ENCODE results near the gene SH3BP2.

- TF ChIP-seq CTCF (IDR thresholded peaks at IDR 0.05) (no peak), POLR2A (IDR thresholded peaks at IDR 0.05) (no peak)
These were observed 51.2 kb downstream of the SH3BP2 start for GRCh38 chr4:2843941-2844584.

Data from body of pancreas (tissue), 4 donors.